Measurements from ENCODE around the gene ITGB8.

DNA sequence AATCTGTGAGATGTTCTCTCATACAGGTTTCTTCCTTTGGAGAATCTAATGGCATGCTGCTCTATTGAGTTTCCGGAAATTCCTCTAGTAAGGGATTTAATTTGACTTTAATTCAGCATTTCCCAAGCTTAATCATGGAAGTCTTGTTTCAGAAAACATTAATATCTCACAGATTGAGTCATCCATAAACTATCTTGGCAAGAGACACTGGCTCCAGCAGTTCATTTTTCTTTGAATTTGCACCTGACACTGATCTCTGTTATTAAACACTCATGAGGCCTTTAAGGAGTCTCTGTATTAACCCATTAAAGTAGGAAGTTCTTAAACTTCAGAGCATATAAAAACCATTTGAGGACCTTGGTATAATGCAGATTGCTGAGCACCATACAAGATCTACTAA lies 3.6 kb upstream of the ITGB8 start:
- TF ChIP-seq EZH2 (IDR thresholded peaks at IDR 0.05; ENCODE audit: low read depth, unreplicated experiment) (no peak), JUNB (IDR thresholded peaks at IDR 0.05; ENCODE audit: unreplicated experiment) (no peak), POLR2AphosphoS5 (IDR thresholded peaks at IDR 0.05; ENCODE audit: low read depth) (no peak), EZH2phosphoT487 (IDR thresholded peaks at IDR 0.05; ENCODE audit: unreplicated experiment) (no peak), NANOG (IDR thresholded peaks at IDR 0.05; ENCODE audit: borderline replicate concordance) (no peak), CREB1 (CRISPR knock-in tag; IDR thresholded peaks at IDR 0.05; ENCODE audit: low read depth) (no peak), STAT1 (IDR thresholded peaks at IDR 0.05; ENCODE audit: unreplicated experiment) (no peak), ZNF114 (CRISPR knock-in tag; IDR thresholded peaks at IDR 0.05) (no peak), ZNF331 (CRISPR knock-in tag; IDR thresholded peaks at IDR 0.05; ENCODE audit: low read depth) (no peak)
- TF ChIP-seq, protein P1, sequence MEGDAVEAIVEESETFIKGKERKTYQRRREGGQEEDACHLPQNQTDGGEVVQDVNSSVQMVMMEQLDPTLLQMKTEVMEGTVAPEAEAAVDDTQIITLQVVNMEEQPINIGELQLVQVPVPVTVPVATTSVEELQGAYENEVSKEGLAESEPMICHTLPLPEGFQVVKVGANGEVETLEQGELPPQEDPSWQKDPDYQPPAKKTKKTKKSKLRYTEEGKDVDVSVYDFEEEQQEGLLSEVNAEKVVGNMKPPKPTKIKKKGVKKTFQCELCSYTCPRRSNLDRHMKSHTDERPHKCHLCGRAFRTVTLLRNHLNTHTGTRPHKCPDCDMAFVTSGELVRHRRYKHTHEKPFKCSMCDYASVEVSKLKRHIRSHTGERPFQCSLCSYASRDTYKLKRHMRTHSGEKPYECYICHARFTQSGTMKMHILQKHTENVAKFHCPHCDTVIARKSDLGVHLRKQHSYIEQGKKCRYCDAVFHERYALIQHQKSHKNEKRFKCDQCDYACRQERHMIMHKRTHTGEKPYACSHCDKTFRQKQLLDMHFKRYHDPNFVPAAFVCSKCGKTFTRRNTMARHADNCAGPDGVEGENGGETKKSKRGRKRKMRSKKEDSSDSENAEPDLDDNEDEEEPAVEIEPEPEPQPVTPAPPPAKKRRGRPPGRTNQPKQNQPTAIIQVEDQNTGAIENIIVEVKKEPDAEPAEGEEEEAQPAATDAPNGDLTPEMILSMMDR (conservative IDR thresholded peaks at IDR 0.05; ENCODE audit: low read depth in 2 of 2), result no peak
- TF ChIP-seq, protein P2, sequence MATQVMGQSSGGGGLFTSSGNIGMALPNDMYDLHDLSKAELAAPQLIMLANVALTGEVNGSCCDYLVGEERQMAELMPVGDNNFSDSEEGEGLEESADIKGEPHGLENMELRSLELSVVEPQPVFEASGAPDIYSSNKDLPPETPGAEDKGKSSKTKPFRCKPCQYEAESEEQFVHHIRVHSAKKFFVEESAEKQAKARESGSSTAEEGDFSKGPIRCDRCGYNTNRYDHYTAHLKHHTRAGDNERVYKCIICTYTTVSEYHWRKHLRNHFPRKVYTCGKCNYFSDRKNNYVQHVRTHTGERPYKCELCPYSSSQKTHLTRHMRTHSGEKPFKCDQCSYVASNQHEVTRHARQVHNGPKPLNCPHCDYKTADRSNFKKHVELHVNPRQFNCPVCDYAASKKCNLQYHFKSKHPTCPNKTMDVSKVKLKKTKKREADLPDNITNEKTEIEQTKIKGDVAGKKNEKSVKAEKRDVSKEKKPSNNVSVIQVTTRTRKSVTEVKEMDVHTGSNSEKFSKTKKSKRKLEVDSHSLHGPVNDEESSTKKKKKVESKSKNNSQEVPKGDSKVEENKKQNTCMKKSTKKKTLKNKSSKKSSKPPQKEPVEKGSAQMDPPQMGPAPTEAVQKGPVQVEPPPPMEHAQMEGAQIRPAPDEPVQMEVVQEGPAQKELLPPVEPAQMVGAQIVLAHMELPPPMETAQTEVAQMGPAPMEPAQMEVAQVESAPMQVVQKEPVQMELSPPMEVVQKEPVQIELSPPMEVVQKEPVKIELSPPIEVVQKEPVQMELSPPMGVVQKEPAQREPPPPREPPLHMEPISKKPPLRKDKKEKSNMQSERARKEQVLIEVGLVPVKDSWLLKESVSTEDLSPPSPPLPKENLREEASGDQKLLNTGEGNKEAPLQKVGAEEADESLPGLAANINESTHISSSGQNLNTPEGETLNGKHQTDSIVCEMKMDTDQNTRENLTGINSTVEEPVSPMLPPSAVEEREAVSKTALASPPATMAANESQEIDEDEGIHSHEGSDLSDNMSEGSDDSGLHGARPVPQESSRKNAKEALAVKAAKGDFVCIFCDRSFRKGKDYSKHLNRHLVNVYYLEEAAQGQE (IDR thresholded peaks at IDR 0.05; ENCODE audit: unreplicated experiment), result no peak
- TF ChIP-seq, protein P3, sequence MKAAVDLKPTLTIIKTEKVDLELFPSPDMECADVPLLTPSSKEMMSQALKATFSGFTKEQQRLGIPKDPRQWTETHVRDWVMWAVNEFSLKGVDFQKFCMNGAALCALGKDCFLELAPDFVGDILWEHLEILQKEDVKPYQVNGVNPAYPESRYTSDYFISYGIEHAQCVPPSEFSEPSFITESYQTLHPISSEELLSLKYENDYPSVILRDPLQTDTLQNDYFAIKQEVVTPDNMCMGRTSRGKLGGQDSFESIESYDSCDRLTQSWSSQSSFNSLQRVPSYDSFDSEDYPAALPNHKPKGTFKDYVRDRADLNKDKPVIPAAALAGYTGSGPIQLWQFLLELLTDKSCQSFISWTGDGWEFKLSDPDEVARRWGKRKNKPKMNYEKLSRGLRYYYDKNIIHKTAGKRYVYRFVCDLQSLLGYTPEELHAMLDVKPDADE (IDR thresholded peaks at IDR 0.05), result no peak
- TF ChIP-seq, protein P4, sequence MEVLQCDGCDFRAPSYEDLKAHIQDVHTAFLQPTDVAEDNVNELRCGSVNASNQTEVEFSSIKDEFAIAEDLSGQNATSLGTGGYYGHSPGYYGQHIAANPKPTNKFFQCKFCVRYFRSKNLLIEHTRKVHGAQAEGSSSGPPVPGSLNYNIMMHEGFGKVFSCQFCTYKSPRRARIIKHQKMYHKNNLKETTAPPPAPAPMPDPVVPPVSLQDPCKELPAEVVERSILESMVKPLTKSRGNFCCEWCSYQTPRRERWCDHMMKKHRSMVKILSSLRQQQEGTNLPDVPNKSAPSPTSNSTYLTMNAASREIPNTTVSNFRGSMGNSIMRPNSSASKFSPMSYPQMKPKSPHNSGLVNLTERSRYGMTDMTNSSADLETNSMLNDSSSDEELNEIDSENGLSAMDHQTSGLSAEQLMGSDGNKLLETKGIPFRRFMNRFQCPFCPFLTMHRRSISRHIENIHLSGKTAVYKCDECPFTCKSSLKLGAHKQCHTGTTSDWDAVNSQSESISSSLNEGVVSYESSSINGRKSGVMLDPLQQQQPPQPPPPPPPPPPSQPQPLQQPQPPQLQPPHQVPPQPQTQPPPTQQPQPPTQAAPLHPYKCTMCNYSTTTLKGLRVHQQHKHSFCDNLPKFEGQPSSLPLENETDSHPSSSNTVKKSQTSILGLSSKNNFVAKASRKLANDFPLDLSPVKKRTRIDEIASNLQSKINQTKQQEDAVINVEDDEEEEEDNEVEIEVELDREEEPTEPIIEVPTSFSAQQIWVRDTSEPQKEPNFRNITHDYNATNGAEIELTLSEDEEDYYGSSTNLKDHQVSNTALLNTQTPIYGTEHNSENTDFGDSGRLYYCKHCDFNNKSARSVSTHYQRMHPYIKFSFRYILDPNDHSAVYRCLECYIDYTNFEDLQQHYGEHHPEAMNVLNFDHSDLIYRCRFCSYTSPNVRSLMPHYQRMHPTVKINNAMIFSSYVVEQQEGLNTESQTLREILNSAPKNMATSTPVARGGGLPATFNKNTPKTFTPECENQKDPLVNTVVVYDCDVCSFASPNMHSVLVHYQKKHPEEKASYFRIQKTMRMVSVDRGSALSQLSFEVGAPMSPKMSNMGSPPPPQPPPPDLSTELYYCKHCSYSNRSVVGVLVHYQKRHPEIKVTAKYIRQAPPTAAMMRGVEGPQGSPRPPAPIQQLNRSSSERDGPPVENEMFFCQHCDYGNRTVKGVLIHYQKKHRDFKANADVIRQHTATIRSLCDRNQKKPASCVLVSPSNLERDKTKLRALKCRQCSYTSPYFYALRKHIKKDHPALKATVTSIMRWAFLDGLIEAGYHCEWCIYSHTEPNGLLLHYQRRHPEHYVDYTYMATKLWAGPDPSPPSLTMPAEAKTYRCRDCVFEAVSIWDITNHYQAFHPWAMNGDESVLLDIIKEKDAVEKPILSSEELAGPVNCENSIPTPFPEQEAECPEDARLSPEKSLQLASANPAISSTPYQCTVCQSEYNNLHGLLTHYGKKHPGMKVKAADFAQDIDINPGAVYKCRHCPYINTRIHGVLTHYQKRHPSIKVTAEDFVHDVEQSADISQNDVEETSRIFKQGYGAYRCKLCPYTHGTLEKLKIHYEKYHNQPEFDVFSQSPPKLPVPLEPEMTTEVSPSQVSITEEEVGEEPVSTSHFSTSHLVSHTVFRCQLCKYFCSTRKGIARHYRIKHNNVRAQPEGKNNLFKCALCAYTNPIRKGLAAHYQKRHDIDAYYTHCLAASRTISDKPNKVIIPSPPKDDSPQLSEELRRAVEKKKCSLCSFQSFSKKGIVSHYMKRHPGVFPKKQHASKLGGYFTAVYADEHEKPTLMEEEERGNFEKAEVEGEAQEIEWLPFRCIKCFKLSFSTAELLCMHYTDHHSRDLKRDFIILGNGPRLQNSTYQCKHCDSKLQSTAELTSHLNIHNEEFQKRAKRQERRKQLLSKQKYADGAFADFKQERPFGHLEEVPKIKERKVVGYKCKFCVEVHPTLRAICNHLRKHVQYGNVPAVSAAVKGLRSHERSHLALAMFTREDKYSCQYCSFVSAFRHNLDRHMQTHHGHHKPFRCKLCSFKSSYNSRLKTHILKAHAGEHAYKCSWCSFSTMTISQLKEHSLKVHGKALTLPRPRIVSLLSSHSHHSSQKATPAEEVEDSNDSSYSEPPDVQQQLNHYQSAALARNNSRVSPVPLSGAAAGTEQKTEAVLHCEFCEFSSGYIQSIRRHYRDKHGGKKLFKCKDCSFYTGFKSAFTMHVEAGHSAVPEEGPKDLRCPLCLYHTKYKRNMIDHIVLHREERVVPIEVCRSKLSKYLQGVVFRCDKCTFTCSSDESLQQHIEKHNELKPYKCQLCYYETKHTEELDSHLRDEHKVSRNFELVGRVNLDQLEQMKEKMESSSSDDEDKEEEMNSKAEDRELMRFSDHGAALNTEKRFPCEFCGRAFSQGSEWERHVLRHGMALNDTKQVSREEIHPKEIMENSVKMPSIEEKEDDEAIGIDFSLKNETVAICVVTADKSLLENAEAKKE (CRISPR knock-in tag; IDR thresholded peaks at IDR 0.05), result no peak

All from GM23338 (cell line).